ENCODE measurements around the gene PLCL2.
"Not testable (repeated sequence)": the region's sequence is repeated elsewhere in the genome, so short reads cannot be mapped to it uniquely, and the experiment has no call there.

Gene PLCL2

DNA sequence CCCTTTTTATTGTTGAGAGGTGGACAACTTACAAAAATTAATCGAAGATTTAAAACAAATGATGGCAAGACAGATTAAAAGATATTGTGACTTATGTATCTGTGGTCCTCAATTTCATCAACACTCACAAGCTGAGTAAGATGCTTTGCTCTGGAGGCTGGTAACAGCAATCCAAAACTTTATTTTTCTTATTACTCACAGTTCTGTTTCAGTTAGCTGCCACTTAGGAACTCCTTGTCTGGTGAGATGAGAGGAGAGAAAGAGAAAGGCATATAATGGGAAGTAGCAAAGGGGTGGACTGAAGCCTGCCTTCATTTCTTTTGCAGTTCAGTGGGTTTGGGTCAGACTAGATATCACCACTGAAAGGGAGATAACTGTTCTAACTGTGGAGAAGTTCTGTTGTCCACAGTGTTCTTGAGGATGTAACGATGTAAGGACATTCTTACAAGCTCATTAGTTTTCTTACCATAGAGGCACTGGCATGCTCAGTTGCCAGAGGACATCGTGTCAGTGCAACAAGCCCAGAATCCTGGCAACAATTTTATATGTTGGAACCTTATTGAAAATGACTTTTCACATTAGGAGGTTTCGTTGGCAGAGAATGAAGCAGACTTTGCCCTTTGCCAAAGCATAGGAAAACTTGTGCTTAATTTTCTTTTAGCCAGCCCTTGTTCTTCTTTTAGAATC is 93.6 kb downstream of the PLCL2 start:
- DNase-seq: no peak

GRCh38 chr3:16978921-16979271 is 94.1 kb downstream of the PLCL2 start:
- no peak for DNase-seq

- DNase-seq: not testable (repeated sequence)
These were observed 95.2 kb downstream of the PLCL2 start for GRCh38 chr3:16979769-16980515.

DNA sequence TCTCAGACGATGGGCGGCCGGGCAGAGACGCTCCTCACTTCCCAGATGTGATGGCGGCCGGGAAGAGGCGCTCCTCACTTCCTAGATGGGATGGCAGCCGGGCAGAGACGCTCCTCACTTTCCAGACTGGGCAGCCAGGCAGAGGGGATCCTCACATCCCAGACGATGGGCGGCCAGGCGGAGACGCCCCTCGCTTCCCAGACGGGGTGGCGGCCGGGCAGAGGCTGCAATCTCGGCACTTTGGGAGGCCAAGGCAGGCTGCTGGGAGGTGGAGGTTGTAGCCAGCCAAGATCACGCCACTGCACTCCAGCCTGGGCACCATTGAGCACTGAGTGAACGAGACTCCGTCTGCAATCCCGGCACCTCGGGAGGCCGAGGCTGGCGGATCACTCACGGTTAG is 95.8 kb downstream of the PLCL2 start:
- not testable (repeated sequence) for DNase-seq

GRCh38 chr3:16982460-16982859 is 97.7 kb downstream of the PLCL2 start:
- DNase-seq: no peak

DNA sequence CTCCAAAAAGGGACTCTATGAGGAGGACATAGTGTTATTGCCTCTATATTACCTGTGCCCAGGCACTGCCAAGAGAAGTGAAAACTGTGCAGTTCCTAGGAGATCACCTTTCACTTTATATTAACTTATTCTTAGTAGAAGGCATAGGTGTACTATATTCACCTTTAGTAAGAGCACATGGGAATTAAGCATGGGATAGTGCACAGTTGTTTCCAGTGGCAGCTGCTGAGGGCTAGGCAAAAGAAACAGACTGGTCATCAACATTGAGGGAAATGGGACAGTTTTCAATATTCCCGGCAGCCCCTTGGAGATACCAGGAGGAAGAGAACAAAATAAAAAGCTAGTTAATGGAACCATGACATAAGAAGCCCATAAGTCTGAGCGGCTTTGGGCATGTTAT is 100.9 kb downstream of the PLCL2 start:
- DNase-seq: no peak

DNA sequence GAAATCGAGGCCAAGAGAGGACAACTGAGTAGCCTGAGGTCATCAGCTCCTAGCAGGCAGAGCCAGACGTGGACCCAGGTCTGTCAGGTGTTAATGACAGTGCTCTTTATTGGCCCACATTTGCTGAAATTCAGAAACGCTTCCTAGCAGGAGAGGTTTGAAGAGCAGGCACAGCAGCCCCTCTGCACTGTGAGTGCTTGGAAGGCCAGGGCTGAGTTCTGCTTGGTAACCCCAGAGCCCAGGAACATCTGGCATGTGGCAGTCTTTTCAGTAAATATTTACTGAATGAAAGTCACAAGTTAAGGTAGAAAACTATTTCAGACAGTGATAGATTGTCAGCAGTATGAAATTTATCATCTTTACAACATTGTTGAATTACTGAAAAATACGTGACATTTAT is 102.4 kb downstream of the PLCL2 start:
- DNase-seq: no peak

DNA sequence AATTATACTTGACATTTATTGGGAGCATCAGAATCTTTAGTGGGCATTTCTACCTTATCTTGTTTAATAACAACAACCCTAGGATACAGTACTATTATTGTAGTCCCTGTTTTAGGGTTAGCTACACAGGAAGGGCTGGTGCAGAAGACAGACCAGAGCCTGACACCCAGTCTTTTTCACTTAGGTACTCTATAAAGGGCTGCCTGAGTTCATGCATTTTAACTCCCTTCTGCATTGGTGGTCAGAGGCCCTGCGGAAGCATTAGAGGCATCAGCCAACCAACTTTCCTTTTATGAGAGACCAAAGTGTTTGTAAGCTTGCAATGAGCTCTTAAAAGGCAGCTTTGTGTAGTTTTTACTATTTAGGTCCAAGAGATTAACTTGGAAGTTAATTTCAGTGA is 105.4 kb downstream of the PLCL2 start:
- DNase-seq: no peak

GRCh38 chr3:16992198-16992597 is 107.4 kb downstream of the PLCL2 start:
- no peak for DNase-seq

DNA sequence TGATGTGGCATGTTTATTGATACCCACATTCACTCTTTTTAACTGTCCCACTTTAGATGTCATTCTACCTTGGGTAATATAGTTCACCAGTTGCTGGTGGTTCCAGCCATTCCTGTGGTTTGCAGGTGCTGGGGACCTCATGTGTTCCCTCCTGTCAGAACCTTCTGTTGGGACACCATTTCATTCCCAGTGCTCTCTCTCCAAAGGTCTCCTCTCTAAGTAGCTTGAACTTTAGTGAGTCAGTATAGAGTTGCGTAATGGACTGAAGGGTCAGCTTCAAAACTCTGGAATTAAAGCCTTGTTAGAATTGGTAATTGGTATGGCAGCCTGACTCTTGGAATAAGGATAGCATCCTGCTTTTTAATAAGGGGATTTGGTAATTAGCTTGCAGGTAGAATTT is 108.5 kb downstream of the PLCL2 start:
- DNase-seq: no peak

GRCh38 chr3:16994854-16995525 is 110.2 kb downstream of the PLCL2 start:
- DNase-seq: no peak

DNA sequence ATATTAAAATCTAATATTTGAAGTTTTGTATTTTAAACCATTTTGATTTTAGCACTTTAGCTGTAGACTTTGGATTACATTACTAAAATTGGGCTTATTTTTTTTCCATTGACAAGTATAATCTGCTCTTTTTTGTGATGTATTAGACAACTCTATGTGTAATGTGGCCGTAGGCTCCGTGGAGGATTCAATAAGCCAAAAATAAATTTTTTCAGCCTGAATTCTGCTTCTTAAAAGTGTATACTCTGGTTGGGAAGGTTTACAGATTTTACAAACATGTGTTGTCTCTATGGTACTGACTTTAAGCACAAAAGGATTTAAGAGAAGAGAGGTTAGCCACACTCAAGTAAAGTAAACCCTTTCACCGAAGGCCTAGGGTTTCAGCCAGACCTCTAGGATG is 110.8 kb downstream of the PLCL2 start:
- DNase-seq: no peak

GRCh38 chr3:16998236-16998923 is 113.6 kb downstream of the PLCL2 start:
- DNase-seq: no peak

GRCh38 chr3:16999161-16999560 is 114.4 kb downstream of the PLCL2 start:
- no peak for DNase-seq

- DNase-seq: no peak
These were observed 115.1 kb downstream of the PLCL2 start for GRCh38 chr3:16999871-17000270.

- DNase-seq: no peak
These were observed 118.7 kb downstream of the PLCL2 start for GRCh38 chr3:17003457-17003856.

- no peak for DNase-seq
These were observed 121.5 kb downstream of the PLCL2 start for GRCh38 chr3:17006132-17006852.

DNA sequence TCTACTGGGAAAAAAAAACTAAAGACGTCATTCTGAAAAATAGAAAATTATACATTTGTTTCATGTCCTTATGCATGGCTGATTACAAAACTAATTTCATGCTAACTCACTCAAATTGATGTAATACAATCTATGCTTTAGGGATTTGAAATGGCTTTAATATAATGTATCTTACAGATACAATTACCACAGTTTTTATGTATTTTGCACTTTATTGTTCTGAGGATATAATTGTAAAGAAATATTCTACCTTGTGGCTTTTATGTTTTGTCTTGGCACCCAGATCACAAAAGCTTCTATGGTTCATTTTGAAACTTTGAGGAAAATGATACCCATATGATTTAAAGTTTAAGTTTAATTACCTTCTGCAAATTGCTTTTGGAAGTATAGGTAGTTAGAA is 122.5 kb downstream of the PLCL2 start:
- no peak for DNase-seq

GRCh38 chr3:17009826-17010225 is 125.1 kb downstream of the PLCL2 start:
- no peak for DNase-seq

DNA sequence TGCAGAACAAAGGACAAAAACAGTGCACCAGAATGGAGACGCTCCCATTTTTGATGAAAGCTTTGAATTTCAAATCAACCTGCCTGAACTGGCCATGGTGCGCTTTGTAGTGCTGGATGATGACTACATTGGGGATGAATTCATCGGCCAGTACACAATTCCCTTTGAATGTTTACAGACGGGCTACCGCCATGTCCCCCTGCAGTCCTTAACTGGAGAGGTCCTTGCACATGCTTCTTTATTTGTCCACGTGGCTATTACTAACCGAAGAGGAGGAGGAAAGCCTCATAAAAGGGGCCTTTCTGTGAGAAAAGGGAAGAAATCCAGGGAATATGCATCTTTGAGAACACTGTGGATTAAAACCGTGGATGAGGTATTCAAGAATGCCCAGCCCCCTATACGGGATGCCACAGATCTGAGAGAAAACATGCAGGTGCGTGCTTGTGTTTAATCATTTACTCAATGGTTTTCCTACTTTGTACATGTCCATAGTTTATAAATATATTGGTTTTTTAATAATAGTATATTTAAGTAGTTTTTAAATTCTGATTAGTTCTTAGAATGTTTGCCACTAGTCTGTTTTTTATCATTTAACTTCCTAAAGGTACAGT is 127.1 kb downstream of the PLCL2 start:
- no peak for DNase-seq

- DNase-seq: no peak
These were observed 128.3 kb downstream of the PLCL2 start for GRCh38 chr3:17013050-17013449.

DNA sequence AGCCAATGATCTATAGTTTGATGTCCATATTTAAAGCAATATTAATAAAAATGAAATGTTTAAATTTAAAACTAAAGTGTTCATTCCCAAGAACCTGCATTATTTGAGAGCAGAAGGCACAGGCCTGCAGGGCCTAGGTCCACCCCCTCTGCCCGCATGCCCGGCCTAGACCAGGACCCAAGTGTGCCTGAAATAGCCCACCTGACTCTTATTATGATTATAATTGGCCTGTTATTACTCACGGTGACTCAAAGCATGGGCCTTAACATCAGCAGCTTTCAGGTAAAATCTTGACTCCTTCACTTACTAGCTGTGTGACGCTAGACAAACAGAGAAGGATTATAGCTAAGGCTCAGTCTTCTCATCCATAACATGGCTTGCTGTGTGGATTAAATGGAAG is 128.8 kb downstream of the PLCL2 start:
- DNase-seq: no peak

GRCh38 chr3:17014284-17014683 is 129.5 kb downstream of the PLCL2 start:
- no peak for DNase-seq
